Urothelium cell line (cell line): ENCODE measurements around the gene PDCD1LG2.
"Not testable (repeated sequence)": the region's sequence is repeated elsewhere in the genome, so short reads cannot be mapped to it uniquely, and the experiment has no call there.

Experiments
- DNase-seq: peaks from one replicate; pipeline ENCODE4 v3.0.0; 2011; ENCODE audit warnings: low spot score, mixed read lengths
- FAIRE-seq: peaks from 2 replicates; lab custom pipeline; 2011; peaks lifted over from hg19 to GRCh38; lab: Jason Lieb, UNC

The PDCD1LG2 gene

GRCh38 chr9:5510360-5510931, at the start of gene PDCD1LG2:
TSS of gene PDCD1LG2 (plus strand) at chr9:5510531. CDS start at chr9:5522547, 12,016 bp downstream.
- DNase-seq: no peak
- FAIRE-seq: no peak

GRCh38 chr9:5464831-5465330, 45.5 kb upstream of the PDCD1LG2 start:
- not testable (repeated sequence) for FAIRE-seq, DNase-seq

DNA sequence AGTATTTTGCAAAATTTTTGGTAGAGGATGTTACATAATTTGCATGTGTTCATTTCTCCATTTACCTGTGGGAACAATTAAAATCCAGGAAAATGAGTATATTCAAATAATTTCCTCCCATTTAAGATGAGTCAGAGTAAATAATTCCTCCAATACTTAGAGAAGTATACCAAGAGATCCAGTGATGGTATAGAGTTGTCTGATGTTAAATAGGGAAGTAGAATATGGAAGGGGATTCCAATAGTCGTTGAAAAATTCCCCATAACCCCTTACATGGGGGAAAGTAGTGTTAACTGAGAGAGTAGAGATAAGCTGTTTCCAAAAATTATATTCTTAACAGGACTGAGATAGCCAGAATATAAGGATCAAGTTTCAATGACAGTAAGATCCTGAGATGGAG, 44.3 kb upstream of the PDCD1LG2 start:
- FAIRE-seq: no peak
- no peak for DNase-seq

GRCh38 chr9:5466766-5467165, 43.6 kb upstream of the PDCD1LG2 start:
- FAIRE-seq (no peak), DNase-seq (no peak)

DNA sequence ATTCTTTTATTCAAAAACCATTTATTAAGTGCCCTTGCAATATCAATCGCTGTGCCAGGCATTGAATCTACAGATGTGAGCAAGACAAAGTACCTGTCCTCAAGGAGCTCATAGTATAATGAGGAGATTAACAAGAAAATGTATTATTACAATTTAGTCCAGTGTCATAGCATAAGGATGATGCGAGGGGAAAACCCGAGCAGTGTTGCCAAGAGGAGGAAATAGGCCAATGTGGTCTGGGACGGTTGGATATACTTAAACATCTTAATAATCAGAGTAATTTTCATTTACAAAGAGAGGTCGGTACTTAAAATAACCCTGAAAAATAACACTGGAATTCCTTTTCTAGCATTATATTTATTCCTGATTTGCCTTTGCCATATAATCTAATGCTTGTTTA, 41.5 kb upstream of the PDCD1LG2 start:
- FAIRE-seq (no peak), DNase-seq (no peak)

- DNase-seq: no peak
- no peak for FAIRE-seq
Observed at GRCh38 chr9:5470122-5470521, 40.2 kb upstream of the PDCD1LG2 start.

DNA sequence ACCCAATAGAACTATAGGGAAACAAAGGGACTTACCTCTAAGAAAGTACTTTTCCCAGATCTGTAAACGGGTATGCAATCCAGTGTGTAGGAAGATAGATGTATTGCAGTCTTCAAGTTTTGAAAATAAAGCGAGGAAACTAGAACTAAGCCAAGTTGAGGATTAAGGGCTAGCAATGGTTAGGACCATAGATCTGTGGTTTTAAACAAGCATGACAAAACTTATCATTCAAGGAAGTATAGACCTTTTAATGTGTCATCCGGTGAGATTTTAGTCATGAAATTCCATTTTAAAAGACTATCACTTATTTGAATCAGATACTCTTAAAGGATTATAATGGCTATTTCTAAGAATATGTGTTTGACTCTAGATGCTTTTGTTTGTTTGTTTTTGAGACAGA, 39.5 kb upstream of the PDCD1LG2 start:
- DNase-seq: no peak

GRCh38 chr9:5475611-5476010, 34.7 kb upstream of the PDCD1LG2 start:
- not testable (repeated sequence) for FAIRE-seq

More for the DNA sequence above, 39.5 kb upstream of the PDCD1LG2 start:
- no peak for FAIRE-seq

GRCh38 chr9:5478206-5478605, 32.1 kb upstream of the PDCD1LG2 start:
- FAIRE-seq (no peak), DNase-seq (no peak)

More at GRCh38 chr9:5475611-5476010, 34.7 kb upstream of the PDCD1LG2 start:
- not testable (repeated sequence) for DNase-seq

- DNase-seq (no peak), FAIRE-seq (no peak)
Observed at GRCh38 chr9:5479994-5480694, 30.2 kb upstream of the PDCD1LG2 start.

DNA sequence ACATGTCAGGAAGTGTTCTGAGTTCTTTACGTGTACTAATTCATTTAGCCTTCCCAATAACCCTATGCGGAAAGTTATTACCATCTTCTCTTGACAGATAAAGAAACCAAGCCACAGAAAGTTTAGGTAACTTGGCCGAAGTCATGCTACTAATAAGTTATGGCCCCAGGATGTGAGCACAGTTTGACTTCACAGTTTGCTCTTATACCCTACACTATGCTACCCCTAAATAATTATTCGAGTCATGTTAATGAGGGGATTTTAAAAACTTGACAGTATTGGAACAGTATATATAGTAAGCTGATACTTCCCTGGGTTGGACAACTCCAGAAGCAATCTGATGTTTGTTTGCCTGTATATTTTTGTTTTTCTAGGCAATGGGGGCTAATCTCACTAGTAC, 29.4 kb upstream of the PDCD1LG2 start:
- DNase-seq (no peak), FAIRE-seq (no peak)

DNA sequence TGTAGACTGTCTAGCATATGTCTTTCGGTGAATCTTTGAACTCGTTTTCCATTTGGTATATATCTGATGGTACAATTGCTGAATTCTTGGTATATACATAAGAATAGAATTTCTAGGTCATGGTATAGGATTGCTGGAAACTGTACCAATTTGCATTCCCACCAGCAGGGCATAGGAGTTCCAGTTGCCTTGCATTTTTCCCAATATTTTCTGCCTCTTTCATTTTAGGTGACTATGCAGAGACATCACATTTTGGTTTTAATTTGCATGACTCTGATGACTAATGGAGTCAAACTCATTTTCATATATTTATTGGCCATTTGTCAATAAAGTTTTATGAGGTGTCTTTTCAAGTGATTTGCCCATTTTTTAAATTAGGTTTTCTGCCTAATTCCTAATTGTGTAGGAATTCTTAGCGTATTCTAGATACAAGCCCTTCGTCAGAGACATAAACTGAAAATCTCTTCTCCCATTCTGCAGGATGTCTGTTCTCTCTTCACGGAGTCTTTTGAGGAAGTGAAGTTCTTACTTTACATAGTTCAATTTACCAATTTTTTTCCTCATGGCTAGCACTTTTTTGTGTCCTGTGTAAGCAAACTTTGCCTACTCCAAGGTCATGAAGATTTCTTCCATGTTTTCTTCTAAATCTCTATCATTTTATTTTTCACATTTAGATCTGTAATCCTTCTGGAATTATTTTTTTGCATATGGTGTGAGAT, 28.9 kb upstream of the PDCD1LG2 start:
- FAIRE-seq: no peak
- DNase-seq: no peak

- FAIRE-seq (no peak), DNase-seq (no peak)
Observed at GRCh38 chr9:5482194-5482593, 28.1 kb upstream of the PDCD1LG2 start.

DNA sequence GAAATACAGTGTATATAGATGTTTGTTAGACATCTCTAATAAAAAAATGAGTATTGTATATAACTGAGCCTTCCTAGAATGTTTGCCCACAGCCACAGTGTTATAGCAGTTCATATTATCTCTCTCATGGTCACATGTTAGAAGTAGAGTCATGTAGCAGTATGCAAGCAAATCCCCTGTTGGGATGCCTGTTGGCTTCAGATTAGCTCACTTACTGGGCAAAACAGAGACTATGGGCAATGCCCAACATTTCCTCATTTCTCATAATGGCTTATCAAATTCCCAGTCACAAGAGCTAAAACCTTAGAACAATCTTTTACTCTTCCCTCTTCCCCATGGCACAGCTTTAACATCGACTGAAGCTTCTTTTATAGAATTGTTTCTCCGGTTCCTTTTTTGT, 27.0 kb upstream of the PDCD1LG2 start:
- no peak for DNase-seq
- no peak for FAIRE-seq

DNA sequence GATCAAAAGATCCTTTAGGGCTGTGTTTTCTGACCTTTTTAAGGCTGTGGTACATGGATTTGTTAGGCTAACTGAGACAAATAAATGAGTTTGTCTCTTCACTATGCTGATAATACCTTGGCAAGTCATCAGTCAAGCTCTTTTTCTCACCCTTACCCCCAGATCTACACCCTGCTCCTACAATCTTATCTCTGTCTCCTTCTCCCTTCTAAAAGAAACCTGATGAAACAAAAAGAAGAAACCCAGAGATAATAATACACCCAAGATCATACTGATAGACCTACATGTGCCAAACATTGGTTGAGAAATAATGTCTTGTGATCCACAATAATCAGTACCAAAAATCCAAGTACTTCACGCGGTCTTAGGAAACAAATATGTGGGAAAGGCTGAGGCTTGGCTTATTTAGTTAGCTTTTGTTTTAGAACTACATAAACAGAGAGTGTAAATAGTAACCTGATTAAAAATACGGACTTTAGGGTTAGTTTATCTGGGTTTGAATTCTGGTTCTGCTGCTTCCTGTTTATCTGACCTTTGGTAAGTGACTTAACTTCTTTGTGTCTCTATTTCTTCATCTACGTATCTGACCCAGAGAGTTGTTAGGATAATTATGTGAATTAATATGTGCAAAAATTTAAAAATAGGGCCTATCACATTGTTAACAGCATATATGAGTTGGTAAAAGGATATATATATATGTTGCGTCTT, 24.8 kb upstream of the PDCD1LG2 start:
- FAIRE-seq: no peak
- no peak for DNase-seq

DNA sequence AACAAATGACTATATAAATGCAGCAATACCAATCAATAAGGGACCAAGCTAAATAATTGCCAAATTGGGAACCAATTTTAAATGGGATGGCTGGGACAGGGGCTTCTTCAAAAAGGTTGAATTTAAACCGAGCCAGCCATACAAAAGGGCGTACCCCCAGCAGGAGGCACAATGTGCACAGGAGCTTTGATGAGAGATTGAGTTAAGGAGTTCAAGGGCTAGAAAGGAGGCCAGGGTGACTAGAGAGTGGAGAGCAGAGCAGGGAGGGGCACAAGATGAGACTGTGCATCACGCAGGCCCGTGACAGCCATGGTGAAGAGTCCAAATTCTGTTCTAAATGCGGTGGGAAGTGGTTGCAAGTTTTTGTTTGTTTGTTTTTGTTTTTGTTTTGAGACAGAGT, 23.3 kb upstream of the PDCD1LG2 start:
- no peak for FAIRE-seq
- no peak for DNase-seq

DNA sequence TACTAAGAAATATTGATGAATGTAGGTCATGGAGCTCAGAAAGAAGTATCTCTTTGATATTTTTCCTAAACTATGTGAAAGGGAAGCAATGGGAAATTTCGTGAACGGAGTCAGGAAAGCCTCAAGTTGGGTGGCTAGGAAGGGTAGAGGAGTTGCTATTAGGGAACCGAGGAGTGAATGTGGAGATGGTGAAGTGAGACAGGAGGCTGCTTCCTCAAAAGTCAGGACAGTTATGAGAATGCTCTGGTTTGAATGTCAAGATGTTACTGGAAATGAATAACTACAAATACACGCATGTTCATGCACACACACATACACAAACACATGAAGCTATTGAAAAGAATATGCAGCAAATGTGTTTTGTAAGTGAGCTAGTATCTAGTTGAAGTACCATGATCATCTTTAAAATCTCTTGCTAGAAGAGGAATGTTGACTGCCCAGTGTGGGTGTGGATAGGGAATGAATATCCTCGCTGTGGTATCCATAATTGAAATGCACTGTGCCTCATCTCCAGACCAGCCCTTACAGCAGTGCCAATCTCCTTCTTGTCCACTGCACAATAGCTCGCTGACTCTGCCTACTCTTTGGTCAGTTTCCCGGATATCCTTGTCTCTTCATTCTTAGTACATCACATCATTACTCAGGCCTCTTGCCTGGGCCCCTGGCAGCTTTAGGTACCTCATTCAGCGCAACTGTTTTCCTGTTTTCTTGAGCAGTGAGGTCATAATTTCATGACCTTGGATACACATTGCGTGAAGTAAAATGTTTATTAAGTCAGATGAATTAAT, 21.9 kb upstream of the PDCD1LG2 start:
- DNase-seq (no peak), FAIRE-seq (no peak)

- no peak for DNase-seq
- no peak for FAIRE-seq
Observed at GRCh38 chr9:5489630-5490490, 20.5 kb upstream of the PDCD1LG2 start.

- no peak for FAIRE-seq
- DNase-seq: no peak
Observed at GRCh38 chr9:5492965-5493678, 17.2 kb upstream of the PDCD1LG2 start.
